Type B pancreatic cell (in vitro differentiated cells): ENCODE measurements around the gene HLA-DRB1. TPM values are rescaled to one million over a fixed set of nuclear protein-coding genes. Genes with fewer than 3 reads are reported as not detected.
A peak's percentile ranks its signal among the peaks of the same experiment; 100 is the strongest.

Source experiments
- DNase-seq: peaks from one replicate; pipeline ENCODE4 v3.0.0; 2021; ENCODE audit warnings: mixed read lengths; ENCODE audit not compliant: unreplicated experiment; ENCODE audit errors: extremely low spot score
- H3K27ac Mint-ChIP-seq: 2 replicates; pipeline ENCODE4 v1.8.0; 2021; ENCODE audit warnings: mild to moderate bottlenecking, mixed read lengths
- H3K27me3 Mint-ChIP-seq: 2 replicates; pipeline ENCODE4 v1.8.0; 2021; ENCODE audit warnings: mixed read lengths
- H3K36me3 Mint-ChIP-seq: 2 replicates; pipeline ENCODE4 v1.8.0; 2021; ENCODE audit warnings: mixed read lengths
- H3K4me1 Mint-ChIP-seq: one replicate; pipeline ENCODE4 v1.8.0; 2021; ENCODE audit warnings: mixed read lengths; ENCODE audit not compliant: unreplicated experiment
- H3K4me3 Mint-ChIP-seq: 2 replicates; pipeline ENCODE4 v1.8.0; 2021; ENCODE audit warnings: mild to moderate bottlenecking, mixed read lengths
- H3K9me3 Mint-ChIP-seq: 2 replicates; pipeline ENCODE4 v1.8.0; 2021; ENCODE audit warnings: mixed read lengths
- CTCF ChIP-seq: fragments of 200-600 bp; sonication (generic); conservative IDR thresholded peaks from 2 replicates; pipeline ENCODE4 v1.5.0; 2021; ENCODE audit warnings: antibody characterized with exemption, mild to moderate bottlenecking
- total RNA-seq: library from RNA; stranded (reverse); gene quantifications from 2 replicates; pipeline ENCODE4 v1.2.1, GENCODE V29; 2021; ENCODE audit warnings: low replicate concordance

HLA-DRB1 gene
- total RNA-seq, 1 donor from 2014 or later: 24.3 TPM

- Mint-ChIP-seq H3K9me3 (no peaks in the 10 kb centered on the region), H3K4me1 (no peaks in the 10 kb centered on the region), H3K36me3 (no peaks in the 10 kb centered on the region), H3K27me3 (no peaks in the 10 kb centered on the region), H3K4me3 (no peak overlapping the region), H3K27ac (no peak overlapping the region)
- no peak for DNase-seq
- no peak for TF ChIP-seq CTCF
These were observed 24.9 kb upstream of the HLA-DRB1 start for GRCh38 chr6:32614366-32615081.

- Mint-ChIP-seq H3K9me3 (no peaks in the 10 kb centered on the region), H3K27ac (no peak overlapping the region), H3K4me3 (no peak overlapping the region), H3K4me1 (no peaks in the 10 kb centered on the region), H3K36me3 (no peaks in the 10 kb centered on the region), H3K27me3 (no peaks in the 10 kb centered on the region)
- no peak for DNase-seq
- TF ChIP-seq CTCF: no peak
These were observed 23.8 kb upstream of the HLA-DRB1 start for GRCh38 chr6:32613475-32613874.

- no peak overlapping the region for H3K27ac Mint-ChIP-seq
- H3K4me3 Mint-ChIP-seq: no peak overlapping the region
- no peak for DNase-seq
- H3K27me3 Mint-ChIP-seq: peaks cover 3% of the 10 kb centered on the region
- no peaks in the 10 kb centered on the region for H3K9me3 Mint-ChIP-seq
- no peaks in the 10 kb centered on the region for H3K4me1 Mint-ChIP-seq
- no peak for TF ChIP-seq CTCF
- H3K36me3 Mint-ChIP-seq: no peaks in the 10 kb centered on the region
These were observed 21.1 kb upstream of the HLA-DRB1 start for GRCh38 chr6:32610682-32611296.

GRCh38 chr6:32609731-32610640, 20.3 kb upstream of the HLA-DRB1 start:
- no peak overlapping the region for H3K27ac Mint-ChIP-seq
- TF ChIP-seq CTCF: no peak
- H3K9me3 Mint-ChIP-seq: no peaks in the 10 kb centered on the region
- H3K36me3 Mint-ChIP-seq: no peaks in the 10 kb centered on the region
- no peaks in the 10 kb centered on the region for H3K4me1 Mint-ChIP-seq
- H3K4me3 Mint-ChIP-seq: no peak overlapping the region
- peaks cover 3% of the 10 kb centered on the region for H3K27me3 Mint-ChIP-seq
- DNase-seq: peak; percentile 72

GRCh38 chr6:32609391-32609730, 19.7 kb upstream of the HLA-DRB1 start:
- H3K9me3 Mint-ChIP-seq: no peaks in the 10 kb centered on the region
- H3K36me3 Mint-ChIP-seq: no peaks in the 10 kb centered on the region
- peaks cover 3% of the 10 kb centered on the region for H3K27me3 Mint-ChIP-seq
- no peak for TF ChIP-seq CTCF
- H3K4me1 Mint-ChIP-seq: no peaks in the 10 kb centered on the region
- H3K4me3 Mint-ChIP-seq: no peak overlapping the region
- H3K27ac Mint-ChIP-seq: no peak overlapping the region
- DNase-seq: no peak
